ENCODE data around the gene CHST6. TPM values are rescaled to one million over a fixed set of nuclear protein-coding genes. Genes with fewer than 3 reads are reported as not detected.
A peak's percentile ranks its signal among the peaks of the same experiment; 100 is the strongest.
"Not testable (repeated sequence)": the region's sequence is repeated elsewhere in the genome, so short reads cannot be mapped to it uniquely, and the experiment has no call there.

CHST6 gene
- total RNA-seq, 4 donors from 2014 or later: under 0.01 to 3.9 (median 0.40) TPM

DNA sequence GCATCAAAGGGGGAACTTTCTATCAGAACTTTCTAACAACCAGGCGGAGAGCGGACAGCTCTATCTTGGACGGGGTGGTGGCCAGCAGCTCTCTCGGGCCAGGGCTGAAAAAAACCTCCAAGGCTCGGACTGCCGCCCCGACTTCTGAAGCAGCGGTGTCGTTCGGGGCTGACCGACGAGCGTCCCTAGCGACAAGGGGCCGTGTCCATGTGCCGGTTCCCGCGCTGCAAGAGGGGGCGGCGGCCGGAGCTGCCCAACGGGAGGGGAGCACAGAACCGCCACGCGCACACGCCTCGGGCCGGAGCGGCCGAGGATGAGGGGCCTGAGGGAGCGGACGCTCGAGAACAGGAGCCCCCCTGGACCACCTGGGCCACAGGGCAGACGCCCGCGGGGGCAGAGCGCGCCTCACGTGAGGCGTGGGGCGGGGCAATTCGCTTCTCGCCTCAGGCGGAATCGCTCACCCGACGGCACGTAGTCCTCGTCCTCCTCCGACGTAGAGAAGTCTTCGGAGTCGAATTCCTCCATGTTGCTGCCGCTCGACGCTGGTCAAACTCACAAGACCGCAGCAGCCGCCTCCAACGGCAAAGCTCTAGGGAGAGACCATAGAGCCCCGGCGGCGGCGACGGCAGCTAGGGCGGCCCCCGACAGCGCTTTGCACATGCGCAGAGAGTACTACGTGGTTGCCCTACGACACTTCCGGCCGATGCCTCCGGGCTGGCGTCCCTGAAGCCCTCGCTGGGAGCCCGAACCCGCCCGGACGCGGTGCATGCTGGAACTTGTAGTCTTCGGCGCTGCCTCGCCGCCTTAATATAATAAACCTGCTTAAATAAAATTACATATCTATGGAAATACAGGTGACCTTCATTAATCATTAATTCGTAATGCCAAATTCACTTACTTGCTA, 62.2 kb downstream of the CHST6 start, which contains the start of gene CFDP1:
Gene CFDP1 (minus strand): TSS at position 676 of the 904 bp plus-strand sequence. CDS start 151 bp downstream, at position 525.
- TF ChIP-seq EP300 (IDR thresholded peaks at IDR 0.05) (peak; percentile 53 to 95), POLR2A (IDR thresholded peaks at IDR 0.05) (peak; percentile 79 to 86), CTCF (IDR thresholded peaks at IDR 0.05) (peak in 1 of 5 experiments; percentile 29)
- Histone ChIP-seq H3K27ac (peak within 1 kb of the TSS; percentile 95 to 100 (median 97)), H3K4me3 (peak within 1 kb of the TSS; percentile 75 to 91 (median 84)), H3K9me3 (no peaks in the 10 kb centered on the region), H3K36me3 (no peaks in the 10 kb centered on the region), H3K4me1 (peaks cover 0 to 36% (median 4%) of the 10 kb centered on the region in 4 donors), H3K27me3 (no peaks in the 10 kb centered on the region)
- 0 to 1% methylated on average over 49 to 55 of the region's 85 CpGs for WGBS, 2 donors
- peak; percentile 91 for DNase-seq (ENCODE audit: low spot score in 2 of 2)

- DNase-seq (ENCODE audit: low spot score in 2 of 2): no peak
These were observed 65.4 kb downstream of the CHST6 start for GRCh38 chr16:75429621-75430403.

DNA sequence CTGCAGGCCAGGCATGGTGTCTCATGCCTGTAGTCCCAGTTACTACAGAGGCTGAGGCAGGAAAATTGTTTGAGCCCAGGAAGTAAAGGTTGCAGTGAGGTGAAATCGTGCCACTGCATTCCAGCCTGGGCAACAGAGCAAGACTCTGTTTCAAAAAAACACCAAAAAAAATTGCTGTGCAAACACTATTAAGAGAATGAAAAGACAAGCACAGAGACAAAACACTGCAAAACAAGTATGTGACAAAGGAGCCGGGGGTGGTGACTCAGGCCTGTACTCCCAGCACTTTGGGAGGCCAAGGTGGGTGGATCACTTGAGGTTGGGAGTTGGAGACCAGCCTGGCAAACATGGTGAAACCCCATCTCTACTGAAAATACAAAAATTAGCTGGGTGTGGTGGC, 68.7 kb downstream of the CHST6 start:
- peaks cover 0 to 33% (median 3%) of the 10 kb centered on the region in 4 donors for H3K4me1 ChIP-seq
- DNase-seq (ENCODE audit: low spot score in 2 of 2); H3K36me3 ChIP-seq; H3K27me3 ChIP-seq; H3K4me3 ChIP-seq; H3K9me3 ChIP-seq: not testable (repeated sequence)
- H3K27ac ChIP-seq: peak overlapping the region in 1 of 4 donors; percentile 4
- WGBS, 2 donors: 44 to 49% methylated on average over 2 of the region's 2 CpGs

More at GRCh38 chr16:75429621-75430403, 65.4 kb downstream of the CHST6 start:
- H3K4me3 ChIP-seq: no peak overlapping the region
- no peaks in the 10 kb centered on the region for H3K27me3 ChIP-seq
- 86 to 90% methylated on average over 11 of the region's 11 CpGs for WGBS, 2 donors
- H3K27ac ChIP-seq: no peak overlapping the region
- peaks cover 0 to 42% (median 4%) of the 10 kb centered on the region in 4 donors for H3K4me1 ChIP-seq
- no peaks in the 10 kb centered on the region for H3K9me3 ChIP-seq
- TF ChIP-seq CTCF (IDR thresholded peaks at IDR 0.05) (no peak), EP300 (IDR thresholded peaks at IDR 0.05) (no peak), POLR2A (IDR thresholded peaks at IDR 0.05) (no peak)
- no peaks in the 10 kb centered on the region for H3K36me3 ChIP-seq

DNA sequence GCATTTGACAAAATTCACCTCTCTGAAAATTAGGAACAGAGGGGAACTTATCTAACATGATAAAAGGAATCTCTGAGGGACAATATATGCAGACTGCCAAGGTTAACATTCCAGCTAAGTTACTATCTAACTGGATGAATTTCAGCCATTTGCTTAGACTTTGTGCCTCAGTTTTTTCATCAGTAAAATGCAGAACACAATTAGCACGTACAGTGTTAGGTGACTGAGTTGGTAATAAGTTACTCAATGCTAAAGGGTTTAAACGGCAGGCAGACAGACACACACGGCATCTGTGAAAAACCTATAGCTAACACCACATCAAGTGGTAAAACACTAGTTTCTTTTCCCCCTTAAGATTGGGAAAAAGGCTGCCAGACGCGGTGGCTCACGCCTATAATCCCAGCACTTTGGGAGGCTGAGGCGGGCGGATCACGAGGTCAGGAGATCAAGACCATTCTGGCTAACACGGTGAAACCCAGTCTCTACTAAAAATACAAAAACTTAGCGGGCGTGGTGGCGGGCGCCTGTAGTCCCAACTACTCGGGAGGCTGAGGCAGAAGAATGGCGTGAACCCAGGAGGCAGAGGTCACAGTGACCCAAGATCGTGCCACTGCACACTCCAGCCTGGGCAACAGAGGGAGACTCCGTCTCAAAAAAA, 71.0 kb downstream of the CHST6 start:
- not testable (repeated sequence) for H3K27ac ChIP-seq
- H3K4me1 ChIP-seq: peaks cover 0 to 34% (median 6%) of the 10 kb centered on the region in 4 donors
- 74 to 82% methylated on average over 18 of the region's 18 CpGs for WGBS, 2 donors

GRCh38 chr16:75423723-75424104, 71.5 kb downstream of the CHST6 start:
- no peak for DNase-seq (ENCODE audit: low spot score in 2 of 2)
- 58 to 65% methylated on average over 4 of the region's 4 CpGs for WGBS, 2 donors
- no peak overlapping the region for H3K4me3 ChIP-seq
- peaks cover 0 to 29% (median 6%) of the 10 kb centered on the region in 4 donors for H3K4me1 ChIP-seq
- H3K27ac ChIP-seq: no peak overlapping the region
- no peaks in the 10 kb centered on the region for H3K36me3 ChIP-seq
- TF ChIP-seq POLR2A (IDR thresholded peaks at IDR 0.05) (no peak), EP300 (IDR thresholded peaks at IDR 0.05) (no peak), CTCF (IDR thresholded peaks at IDR 0.05) (no peak)
- H3K27me3 ChIP-seq: no peaks in the 10 kb centered on the region
- H3K9me3 ChIP-seq: no peaks in the 10 kb centered on the region

More for the DNA sequence above, 71.0 kb downstream of the CHST6 start:
- not testable (repeated sequence) for H3K27me3 ChIP-seq; H3K9me3 ChIP-seq; H3K36me3 ChIP-seq; H3K4me3 ChIP-seq; DNase-seq (ENCODE audit: low spot score in 2 of 2)

Other genes starting within 250 kb of the CHST6 start
- gene BCAR1, start 243.8 kb downstream of the CHST6 start, total RNA-seq: 10 to 100 TPM; 41.0 to 57.3 (median 42.9) TPM
- gene CFDP1, start 61.9 kb downstream of the CHST6 start, total RNA-seq: 100 to 1,000 TPM in 1 of 4 donors, 10 to 100 TPM in 3; 35.6 to 120 (median 62.4) TPM
- gene TMEM170A, start 30.8 kb downstream of the CHST6 start, total RNA-seq: 10 to 100 TPM; 14.1 to 36.6 (median 21.8) TPM
- gene CHST5, start 40.7 kb upstream of the CHST6 start, total RNA-seq: under 1 TPM in 1 of 4 donors, not detected in 3; 0.30 TPM
- gene TMEM231, start 60.8 kb upstream of the CHST6 start, total RNA-seq: 10 to 100 TPM; 10.3 to 14.5 (median 12.1) TPM
- 100 to 1,000 TPM in 2 of 4 donors, 10 to 100 TPM in 2; 93.1 to 135 (median 104) TPM for gene GABARAPL2, start 70.9 kb upstream of the CHST6 start, total RNA-seq
- 10 to 100 TPM; 31.4 to 75.9 (median 50.7) TPM for gene ADAT1, start 127.8 kb upstream of the CHST6 start, total RNA-seq
- gene KARS1, start 152.2 kb upstream of the CHST6 start, total RNA-seq: 100 to 1,000 TPM in 1 of 4 donors, 10 to 100 TPM in 3; 75.5 to 104 (median 93.5) TPM
- 100 to 1,000 TPM in 3 of 4 donors, 10 to 100 TPM in 1; 87.0 to 127 (median 120) TPM for gene TERF2IP, start 152.3 kb upstream of the CHST6 start, total RNA-seq
- gene CPHXL2, start 181.6 kb upstream of the CHST6 start, total RNA-seq: not detected
- not detected for gene DUXB, start 206.0 kb upstream of the CHST6 start, total RNA-seq
- gene CPHXL, start 231.0 kb upstream of the CHST6 start, total RNA-seq: not detected